Ovary (tissue), 9 donors: Measurements from ENCODE around the gene ANG. TPM values are rescaled to one million over a fixed set of nuclear protein-coding genes. Genes with fewer than 3 reads are reported as not detected.
A peak's percentile ranks its signal among the peaks of the same experiment; 100 is the strongest.

Experiments
- DNase-seq, 5 donors: peaks; one replicate each; pipeline ENCODE4 v3.0.0-alpha.2; 2019 to 2020
- H3K27ac ChIP-seq, 2 donors: fragments of 200-600 bp; one replicate each; pipeline versions ENCODE4 v1.5.1 to v1.8.0; 2019 to 2022
- H3K27me3 ChIP-seq: fragments of 200-600 bp; one replicate; pipeline ENCODE4 v1.8.0; 2022
- H3K36me3 ChIP-seq: fragments of 200-600 bp; sonication (generic); one replicate; pipeline ENCODE4 v1.5.1; 2019
- H3K4me1 ChIP-seq: one replicate; pipeline ENCODE4 v1.8.1; 2013; ENCODE audit warnings: mild to moderate bottlenecking, moderate library complexity; ENCODE audit not compliant: insufficient read depth
- H3K4me3 ChIP-seq: fragments of 200-600 bp; sonication (generic); one replicate; pipeline ENCODE4 v1.5.1; 2017
- H3K9me3 ChIP-seq, 2 donors: fragments of 200-600 bp in 1 of 2; sonication (generic) in 1 of 2; one replicate each; pipeline versions ENCODE4 v1.5.1 to v1.8.1; 2013 to 2019; ENCODE audit warnings: mild to moderate bottlenecking in 1 of 2, moderate library complexity in 1 of 2
- EP300 ChIP-seq: sonication (generic); formaldehyde crosslinking; IDR thresholded peaks from one replicate; pipeline ENCODE4 v1.6.1; 2017; ENCODE audit warnings: antibody characterized with exemption
- POLR2A ChIP-seq: fragments of 450-650 bp; IDR thresholded peaks from one replicate; pipeline ENCODE4 v1.6.1; 2017; ENCODE audit warnings: antibody characterized with exemption, mild to moderate bottlenecking, moderate library complexity
- WGBS, 3 donors: extraction: QIAGEN DNeasy Blood & Tissue Kit in 1 of 3; methylation state at CpG; one replicate each; pipeline versions ENCODE4 v1.1.5 to v1.1.7; 2013 to 2017; 5-methylcytosine and 5-hydroxymethylcytosine counted together
- intact Hi-C, 4 donors: fragments of 100-400 bp; cut with DNase I; formaldehyde crosslinking; loops; one replicate each; pipeline versions ENCODE4 v1.11.0 to v1.15.1; 2022 to 2023
- polyA plus RNA-seq, 2 donors: library from polyadenylated mRNA; stranded (reverse); fragments of 200-250 nt in 1 of 2; fragments of 350-450 nt in 1 of 2; fragmentation: Illumina TruSeq in 1 of 2; extraction: RNeasy Lipid Tissue Mini Kit (QIAGEN cat#74804) in 1 of 2; gene quantifications; one replicate each; pipeline ENCODE4 v1.2.3, GENCODE V29; 2013 to 2014
- total RNA-seq, 7 donors: library from RNA; depleted of rRNA in 2 of 7; stranded (reverse); fragments of >200 nt in 2 of 7; fragmentation: NEBNext Ultra II Directional in 3 of 7; extraction: Animal tissue kit (Norgen Biotek cat#: 25700) in 3 of 7; gene quantifications; one replicate each; pipeline versions ENCODE4 v1.1.0 to v1.2.4, GENCODE V29; 2016 to 2023
- TF ChIP-seq, protein P1 (sequence below), 3 donors: fragments of 450-650 bp in 2 of 3; fragments of 200-600 bp in 1 of 3; IDR thresholded peaks; one replicate each; pipeline versions ENCODE4 v1.5.1 to v1.8.0; 2016 to 2022; ENCODE audit warnings: antibody characterized with exemption in 3 of 3, mild to moderate bottlenecking in 1 of 3
- donor health status: DM: no; HTN: no; CAD: no; lungs with moderate emphysema.
- donor health status: DM: no; HTN: no; CAD: no.
- donor health status: Bipolar disorder and iron deficiency.
- donor health status: DM: yes; HTN: yes; CAD: no.
- donor health status: DM: no; HTN: no; CAD: no.
- donor health status: DM: yes; HTN: yes; CAD: no.

Gene ANG
- total and polyA plus RNA-seq, 9 donors, result 13.2 to 80.5 (median 39.4) TPM

DNA sequence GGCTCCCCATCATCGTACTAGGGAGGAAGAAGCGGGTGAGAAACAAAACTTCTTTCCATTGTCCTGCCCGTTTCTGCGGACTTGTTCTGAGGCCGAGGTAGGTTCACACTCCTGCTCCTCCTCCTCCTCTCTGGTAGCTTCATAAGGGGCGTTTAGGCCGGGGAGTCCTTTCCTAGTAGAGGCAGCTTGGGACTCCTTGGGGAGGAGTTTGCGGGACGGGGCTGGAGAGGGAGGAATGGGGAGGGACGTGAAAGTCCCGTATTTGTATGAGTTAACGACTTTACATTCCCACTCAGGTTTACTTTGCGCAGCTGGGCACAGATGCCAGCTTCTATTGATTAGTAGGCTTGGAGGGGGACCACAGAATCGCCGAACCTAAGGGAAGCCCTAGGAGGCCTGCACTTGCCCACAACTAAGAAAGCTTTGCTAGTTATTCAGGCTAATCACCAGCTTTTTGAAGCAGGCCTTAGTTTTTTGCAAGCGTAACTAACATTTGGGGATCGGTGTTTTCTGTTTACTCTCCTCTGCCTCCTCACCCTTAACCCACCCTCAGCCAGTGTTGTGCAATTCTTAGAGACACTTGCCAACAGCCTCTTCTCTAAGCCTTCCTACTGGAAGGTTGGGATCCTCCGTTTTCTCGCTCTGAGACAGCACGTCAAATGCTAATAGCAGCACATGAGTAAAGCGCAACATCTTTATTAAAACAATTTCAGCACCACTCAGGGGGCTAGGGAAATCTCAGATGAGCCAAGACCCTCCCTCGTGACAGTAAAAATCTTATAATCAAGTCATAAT, 3.7 kb upstream of the ANG start:
- Histone ChIP-seq H3K4me1 (peaks cover 10% of the 10 kb centered on the region), H3K36me3 (no peaks in the 10 kb centered on the region), H3K4me3 (peak overlapping the region; percentile 82), H3K27me3 (no peaks in the 10 kb centered on the region), H3K9me3 (no peaks in the 10 kb centered on the region), H3K27ac (peak overlapping the region; percentile 98)
- DNase-seq, result peak; percentile 57 to 83 (median 58)
- no peak for TF ChIP-seq EP300
- intact Hi-C loops, result loop anchor here (1.0 to 10.0 kb wide), 14 partner anchors 53 to 420 kb away; partner anchors contain the start of genes PARP2 (in 2 of the 4), NDRG2 (in 1 of the 4), PIP4P1 (in 1 of the 4) and TMEM253 (in 1 of the 4)
- WGBS, 3 donors, result 2 to 5% (median 3%) methylated on average over 22 of the region's 22 CpGs

DNA sequence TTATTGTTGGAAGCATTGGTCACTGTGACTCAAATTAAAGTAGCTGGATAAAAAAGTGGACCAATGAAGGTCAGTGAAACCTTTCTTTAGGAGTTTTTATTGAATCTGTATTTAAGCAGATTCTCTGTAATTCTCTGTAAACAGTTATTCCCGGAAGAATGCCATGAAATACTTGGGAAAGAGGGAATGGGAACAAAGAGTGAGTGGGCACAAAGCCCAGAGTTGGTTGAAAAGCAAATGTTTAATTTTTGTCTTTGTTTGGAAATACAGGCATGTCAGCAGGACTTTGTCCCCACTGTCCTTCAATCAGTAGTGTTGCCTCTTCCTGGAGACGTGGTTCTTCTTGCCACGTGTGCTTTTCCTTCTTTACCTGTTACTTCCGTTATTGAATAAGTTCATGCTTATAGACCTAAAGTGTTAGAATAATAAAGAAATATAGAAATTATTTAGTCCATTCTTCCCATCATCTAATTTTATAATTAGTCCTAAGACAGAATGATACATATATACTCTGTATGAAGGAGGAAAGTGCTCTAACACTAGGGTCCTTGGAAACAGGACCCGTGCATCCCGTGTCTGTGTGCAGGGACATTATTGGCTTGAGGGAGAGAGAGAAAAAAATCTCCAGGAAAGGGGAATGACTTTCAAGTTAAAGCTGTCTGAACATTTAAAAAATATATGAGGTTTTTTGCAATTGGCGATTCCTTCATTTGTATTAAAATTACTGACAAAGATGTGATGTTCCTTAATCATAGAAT, 2.0 kb upstream of the ANG start:
- DNase-seq, result no peak
- intact Hi-C loops, result loop anchor here in 3 of 4 donors (10.0 kb wide), 6 partner anchors 288 to 418 kb away; partner anchors contain the start of genes NDRG2 (in 1 of the 3), PARP2 (in 1 of the 3), TMEM253 (in 1 of the 3) and ZNF219 (in 1 of the 3)
- Histone ChIP-seq H3K27me3 (no peaks in the 10 kb centered on the region), H3K9me3 (no peaks in the 10 kb centered on the region), H3K4me3 (peak overlapping the region; percentile 82), H3K27ac (peak overlapping the region in 1 of 2 donors; percentile 5), H3K4me1 (peaks cover 8% of the 10 kb centered on the region), H3K36me3 (no peaks in the 10 kb centered on the region)
- WGBS, 3 donors, result 44 to 58% (median 45%) methylated on average over 7 of the region's 7 CpGs
- no peak for TF ChIP-seq POLR2A
- TF ChIP-seq, protein P1, sequence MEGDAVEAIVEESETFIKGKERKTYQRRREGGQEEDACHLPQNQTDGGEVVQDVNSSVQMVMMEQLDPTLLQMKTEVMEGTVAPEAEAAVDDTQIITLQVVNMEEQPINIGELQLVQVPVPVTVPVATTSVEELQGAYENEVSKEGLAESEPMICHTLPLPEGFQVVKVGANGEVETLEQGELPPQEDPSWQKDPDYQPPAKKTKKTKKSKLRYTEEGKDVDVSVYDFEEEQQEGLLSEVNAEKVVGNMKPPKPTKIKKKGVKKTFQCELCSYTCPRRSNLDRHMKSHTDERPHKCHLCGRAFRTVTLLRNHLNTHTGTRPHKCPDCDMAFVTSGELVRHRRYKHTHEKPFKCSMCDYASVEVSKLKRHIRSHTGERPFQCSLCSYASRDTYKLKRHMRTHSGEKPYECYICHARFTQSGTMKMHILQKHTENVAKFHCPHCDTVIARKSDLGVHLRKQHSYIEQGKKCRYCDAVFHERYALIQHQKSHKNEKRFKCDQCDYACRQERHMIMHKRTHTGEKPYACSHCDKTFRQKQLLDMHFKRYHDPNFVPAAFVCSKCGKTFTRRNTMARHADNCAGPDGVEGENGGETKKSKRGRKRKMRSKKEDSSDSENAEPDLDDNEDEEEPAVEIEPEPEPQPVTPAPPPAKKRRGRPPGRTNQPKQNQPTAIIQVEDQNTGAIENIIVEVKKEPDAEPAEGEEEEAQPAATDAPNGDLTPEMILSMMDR (IDR thresholded peaks at IDR 0.05), result no peak

DNA sequence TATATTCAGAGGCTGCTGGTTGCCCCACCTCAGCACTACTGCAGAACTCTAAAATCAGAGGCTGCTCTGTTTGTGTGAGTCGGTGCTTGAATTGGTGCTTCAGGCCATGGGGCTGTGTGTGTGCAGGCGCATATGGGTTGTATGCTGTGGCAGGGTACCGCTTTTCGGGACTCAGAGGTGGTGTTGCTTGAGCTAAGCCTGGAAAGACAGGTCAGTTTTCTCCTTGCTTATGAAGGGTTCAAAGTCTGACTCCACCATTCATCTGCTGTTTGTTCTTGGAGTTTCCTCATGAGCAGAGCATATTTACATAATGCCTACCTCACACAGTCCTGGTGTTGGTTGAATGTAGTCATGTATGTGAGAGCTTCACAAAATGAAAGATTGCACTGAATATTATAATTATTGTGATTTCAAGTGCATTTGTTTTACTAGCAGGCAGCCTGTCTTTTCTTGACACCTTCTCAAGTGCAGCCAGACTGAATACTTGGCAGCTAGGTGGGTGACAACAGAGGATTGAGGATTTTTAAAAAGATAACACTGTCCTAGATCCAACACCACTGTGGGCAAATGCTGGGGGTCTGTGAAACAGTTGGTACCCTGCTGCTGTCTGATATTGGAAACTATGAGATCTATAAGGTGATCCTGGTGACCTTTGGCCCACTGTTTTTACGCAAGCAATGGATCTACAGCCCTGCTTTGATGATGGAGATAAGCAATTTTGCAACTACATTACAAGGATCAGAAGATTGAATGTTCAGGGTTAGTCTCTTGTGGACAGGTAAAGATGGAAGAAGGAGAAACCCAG, 1.0 kb upstream of the ANG start:
- WGBS, 3 donors, result 84 to 94% (median 86%) methylated on average over 5 of the region's 5 CpGs
- H3K9me3 ChIP-seq, result no peaks in the 10 kb centered on the region
- DNase-seq, result no peak
- peak overlapping the region; percentile 10 for H3K4me3 ChIP-seq
- no peaks in the 10 kb centered on the region for H3K27me3 ChIP-seq
- intact Hi-C loops, result loop anchor here in 3 of 4 donors (10.0 kb wide), 6 partner anchors 287 to 417 kb away; partner anchors contain the start of genes NDRG2 (in 1 of the 3), PARP2 (in 1 of the 3), TMEM253 (in 1 of the 3) and ZNF219 (in 1 of the 3)
- H3K36me3 ChIP-seq, result no peaks in the 10 kb centered on the region
- H3K27ac ChIP-seq, result no peak overlapping the region
- H3K4me1 ChIP-seq, result peaks cover 8% of the 10 kb centered on the region
- TF ChIP-seq EP300, result no peak
- TF ChIP-seq, protein P1 (IDR thresholded peaks at IDR 0.05), result no peak
- no peak for TF ChIP-seq POLR2A

DNA sequence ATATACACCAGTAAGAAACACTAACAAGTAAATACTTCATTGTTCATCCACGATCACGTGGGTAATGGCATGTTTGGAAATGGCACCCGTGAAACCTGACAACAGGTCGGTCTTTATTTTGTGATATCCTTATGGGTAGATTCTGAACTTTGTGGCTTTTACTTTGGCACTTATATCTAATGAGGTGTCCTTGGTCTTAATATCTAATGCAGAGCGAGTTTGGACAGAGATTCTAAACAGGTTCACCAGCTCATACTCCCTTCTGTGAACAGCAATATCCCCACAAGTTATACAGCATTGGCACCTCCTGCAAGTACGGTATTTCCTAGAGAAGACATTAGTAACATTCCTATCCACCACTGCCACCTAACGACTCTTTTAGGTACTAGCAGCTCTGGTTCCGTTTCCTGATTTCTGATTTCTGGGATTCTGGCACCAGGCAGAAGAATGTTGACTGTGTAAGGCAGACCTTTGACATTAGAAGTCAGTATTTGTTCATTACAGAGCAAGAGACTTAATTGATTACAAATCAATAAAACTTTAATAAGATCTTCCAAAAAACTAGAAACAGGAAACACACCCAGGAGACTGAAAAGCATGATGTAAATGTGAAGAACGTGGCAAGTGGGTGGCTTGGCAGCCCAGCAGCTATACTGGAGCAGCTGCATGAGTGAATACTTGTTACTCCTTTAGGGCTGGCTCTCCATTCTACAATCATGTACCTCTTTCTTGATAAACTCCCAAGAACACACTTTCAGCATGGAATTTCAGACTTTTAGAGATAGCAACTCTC, 2.5 kb downstream of the ANG start:
- H3K4me1 ChIP-seq, result peaks cover 6% of the 10 kb centered on the region
- 21 to 25% (median 24%) methylated on average over 9 of the region's 9 CpGs for WGBS, 3 donors
- TF ChIP-seq, protein P1 (IDR thresholded peaks at IDR 0.05), result peak in 2 of 3 donors; percentile 76 to 80
- TF ChIP-seq POLR2A, result no peak
- peak in 1 of 5 donors; percentile 58 for DNase-seq
- H3K36me3 ChIP-seq, result no peaks in the 10 kb centered on the region
- no peak overlapping the region for H3K4me3 ChIP-seq
- no peaks in the 10 kb centered on the region for H3K9me3 ChIP-seq
- no peaks in the 10 kb centered on the region for H3K27me3 ChIP-seq
- intact Hi-C loops, result loop anchor here in 1 of 4 donors (10.0 kb wide), 1 partner anchor 164 kb away; no protein-coding TSS in a partner anchor
- H3K27ac ChIP-seq, result no peak overlapping the region
